Measurements from ENCODE around the gene SH3RF3. TPM values are rescaled to one million over a fixed set of nuclear protein-coding genes. Genes with fewer than 3 reads are reported as not detected.

SH3RF3 gene
- total RNA-seq, 1 experiment from 2014 or later: 1.0 TPM

DNA sequence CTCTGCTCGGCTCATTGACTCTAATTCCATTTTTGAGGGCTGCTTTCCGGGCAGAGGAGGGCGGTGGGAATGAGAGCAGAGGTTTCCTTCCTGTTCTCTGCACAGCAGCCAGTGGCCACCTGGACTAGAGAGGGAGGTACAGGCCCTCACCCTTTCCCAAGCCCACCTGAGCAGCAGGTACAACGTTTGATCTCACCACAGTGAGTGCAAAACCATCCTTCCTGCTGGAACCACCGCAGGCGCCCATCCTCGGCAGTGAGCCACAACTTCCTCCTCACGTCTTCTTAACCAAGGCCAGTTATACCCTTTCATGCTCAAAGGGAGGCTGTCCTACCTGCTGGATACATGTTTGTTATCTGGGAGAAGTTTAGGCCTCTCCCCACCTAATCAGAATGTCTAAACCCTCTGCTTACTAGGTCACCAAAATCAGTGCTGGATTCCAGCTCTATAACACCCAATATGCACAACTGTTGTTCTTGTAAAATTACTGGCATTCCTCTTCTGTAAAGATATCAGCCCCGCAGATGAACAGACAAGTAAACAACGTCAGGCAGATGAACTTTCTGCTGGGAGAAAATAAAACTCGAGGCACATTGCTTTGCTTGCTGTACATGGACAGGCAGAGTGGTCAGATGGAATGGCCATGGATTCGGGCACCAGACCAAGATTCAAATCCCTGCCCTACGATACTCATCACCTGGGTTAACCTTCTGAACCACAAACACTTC, 191.4 kb downstream of the SH3RF3 start:
- no peak for DNase-seq (ENCODE audit: low spot score)
- Mint-ChIP-seq H3K27ac (no peak overlapping the region), H3K9me3 (no peaks in the 10 kb centered on the region), H3K4me1 (peaks cover 18% of the 10 kb centered on the region), H3K36me3 (no peaks in the 10 kb centered on the region), H3K4me3 (no peak overlapping the region), H3K27me3 (ENCODE audit: low read depth) (no peaks in the 10 kb centered on the region)
- TF ChIP-seq ZNF512 (CRISPR knock-in tag; IDR thresholded peaks at IDR 0.05; ENCODE audit: borderline replicate concordance): no peak
- no peak for TF ChIP-seq IRF1 (CRISPR knock-in tag; IDR thresholded peaks at IDR 0.05)
- no peak for TF ChIP-seq SMAD4 (CRISPR knock-in tag; IDR thresholded peaks at IDR 0.05)
- ChIA-PET POLR2A (no interaction called here), CTCF (no interaction called here)
- no peak for ATAC-seq

- H3K4me3 Mint-ChIP-seq: no peak overlapping the region
- ChIA-PET POLR2A (no interaction called here), CTCF (interaction anchor here (1.8 kb wide), 1 partner anchor 12 kb away, joined by 7 read pairs; no protein-coding TSS in a partner anchor)
- TF ChIP-seq NFYB (CRISPR knock-in tag; conservative IDR thresholded peaks at IDR 0.05; ENCODE audit: low read depth) (no peak), FOXJ3 (CRISPR knock-in tag; IDR thresholded peaks at IDR 0.05; ENCODE audit: borderline replicate concordance) (no peak), AFF4 (CRISPR knock-in tag; IDR thresholded peaks at IDR 0.05; ENCODE audit: borderline replicate concordance) (no peak), TEAD1 (CRISPR knock-in tag; IDR thresholded peaks at IDR 0.05) (no peak), CREB1 (CRISPR knock-in tag; IDR thresholded peaks at IDR 0.05) (no peak), TCF7 (CRISPR knock-in tag; IDR thresholded peaks at IDR 0.05; ENCODE audit: low read depth) (no peak)
- no peaks in the 10 kb centered on the region; the same call in 1 of the 2 replicates for H3K27me3 Mint-ChIP-seq (ENCODE audit: low read depth)
- no peaks in the 10 kb centered on the region for H3K9me3 Mint-ChIP-seq
- no peak overlapping the region for H3K27ac Mint-ChIP-seq
- H3K36me3 Mint-ChIP-seq: no peaks in the 10 kb centered on the region
- DNase-seq (ENCODE audit: low spot score) (no peak), ATAC-seq (no peak)
- peaks cover 18% of the 10 kb centered on the region for H3K4me1 Mint-ChIP-seq
Observed at GRCh38 chr2:109321570-109321969, 192.6 kb downstream of the SH3RF3 start.

GRCh38 chr2:109322111-109322510, 193.1 kb downstream of the SH3RF3 start:
- POLR2A ChIA-PET: no interaction called here
- no peak overlapping the region for H3K27ac Mint-ChIP-seq
- ATAC-seq: no peak

More at GRCh38 chr2:109322111-109322510, 193.1 kb downstream of the SH3RF3 start:
- CTCF ChIA-PET: interaction anchor here (0.6 to 2.0 kb wide), 3 partner anchors 11 to 188 kb away, joined by 3 to 7 read pairs (median 7); no protein-coding TSS in a partner anchor
- Mint-ChIP-seq H3K27me3 (ENCODE audit: low read depth) (no peaks in the 10 kb centered on the region; the same call in 1 of the 2 replicates), H3K36me3 (no peaks in the 10 kb centered on the region), H3K9me3 (no peaks in the 10 kb centered on the region), H3K4me3 (no peak overlapping the region), H3K4me1 (peaks cover 18% of the 10 kb centered on the region)
- DNase-seq (ENCODE audit: low spot score): no peak
- TF ChIP-seq FOXP1 (CRISPR knock-in tag; IDR thresholded peaks at IDR 0.05; ENCODE audit: borderline replicate concordance) (no peak), ATF1 (CRISPR knock-in tag; IDR thresholded peaks at IDR 0.05) (no peak), E2F5 (CRISPR knock-in tag; IDR thresholded peaks at IDR 0.05) (no peak), AFF4 (CRISPR knock-in tag; IDR thresholded peaks at IDR 0.05; ENCODE audit: borderline replicate concordance) (no peak), ZNF138 (CRISPR knock-in tag; conservative IDR thresholded peaks at IDR 0.05) (no peak), ZNF263 (CRISPR knock-in tag; IDR thresholded peaks at IDR 0.05; ENCODE audit: low read depth) (no peak)
- TF ChIP-seq, protein P1, sequence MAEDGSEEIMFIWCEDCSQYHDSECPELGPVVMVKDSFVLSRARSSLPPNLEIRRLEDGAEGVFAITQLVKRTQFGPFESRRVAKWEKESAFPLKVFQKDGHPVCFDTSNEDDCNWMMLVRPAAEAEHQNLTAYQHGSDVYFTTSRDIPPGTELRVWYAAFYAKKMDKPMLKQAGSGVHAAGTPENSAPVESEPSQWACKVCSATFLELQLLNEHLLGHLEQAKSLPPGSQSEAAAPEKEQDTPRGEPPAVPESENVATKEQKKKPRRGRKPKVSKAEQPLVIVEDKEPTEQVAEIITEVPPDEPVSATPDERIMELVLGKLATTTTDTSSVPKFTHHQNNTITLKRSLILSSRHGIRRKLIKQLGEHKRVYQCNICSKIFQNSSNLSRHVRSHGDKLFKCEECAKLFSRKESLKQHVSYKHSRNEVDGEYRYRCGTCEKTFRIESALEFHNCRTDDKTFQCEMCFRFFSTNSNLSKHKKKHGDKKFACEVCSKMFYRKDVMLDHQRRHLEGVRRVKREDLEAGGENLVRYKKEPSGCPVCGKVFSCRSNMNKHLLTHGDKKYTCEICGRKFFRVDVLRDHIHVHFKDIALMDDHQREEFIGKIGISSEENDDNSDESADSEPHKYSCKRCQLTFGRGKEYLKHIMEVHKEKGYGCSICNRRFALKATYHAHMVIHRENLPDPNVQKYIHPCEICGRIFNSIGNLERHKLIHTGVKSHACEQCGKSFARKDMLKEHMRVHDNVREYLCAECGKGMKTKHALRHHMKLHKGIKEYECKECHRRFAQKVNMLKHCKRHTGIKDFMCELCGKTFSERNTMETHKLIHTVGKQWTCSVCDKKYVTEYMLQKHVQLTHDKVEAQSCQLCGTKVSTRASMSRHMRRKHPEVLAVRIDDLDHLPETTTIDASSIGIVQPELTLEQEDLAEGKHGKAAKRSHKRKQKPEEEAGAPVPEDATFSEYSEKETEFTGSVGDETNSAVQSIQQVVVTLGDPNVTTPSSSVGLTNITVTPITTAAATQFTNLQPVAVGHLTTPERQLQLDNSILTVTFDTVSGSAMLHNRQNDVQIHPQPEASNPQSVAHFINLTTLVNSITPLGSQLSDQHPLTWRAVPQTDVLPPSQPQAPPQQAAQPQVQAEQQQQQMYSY (CRISPR knock-in tag; IDR thresholded peaks at IDR 0.05): no peak

Measured in WTC11 (cell line).